ENCODE results near the gene ZDBF2.

The ZDBF2 gene

DNA sequence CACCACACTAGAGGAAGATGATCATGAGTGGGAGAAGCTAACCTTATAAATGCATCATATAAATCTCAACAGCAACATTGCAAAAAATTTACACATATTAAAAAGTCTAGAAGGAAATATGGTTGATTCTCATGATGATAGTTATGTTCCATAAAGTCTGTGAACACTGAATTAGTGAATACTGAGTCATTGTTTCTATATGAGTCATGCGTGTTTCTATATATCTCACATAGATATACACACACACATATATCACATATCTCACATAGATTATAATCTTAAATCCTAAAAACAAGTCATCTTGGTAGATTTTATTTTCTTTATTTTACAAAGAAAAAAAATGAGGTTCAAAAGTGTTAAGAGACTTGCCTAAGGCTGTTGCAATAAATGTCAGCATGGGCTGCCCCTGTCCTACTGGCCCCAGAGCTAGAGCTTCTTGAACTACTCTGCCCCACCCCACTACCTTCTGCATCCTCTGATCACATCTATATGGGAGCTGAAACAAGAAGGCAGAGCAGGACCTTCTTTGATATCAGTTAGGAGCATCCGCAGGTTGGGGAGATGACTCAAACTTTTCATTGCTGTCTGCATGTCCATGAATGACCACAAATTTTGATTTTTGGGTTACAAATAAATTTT is 87.1 kb downstream of the ZDBF2 start:
- no peaks in the 10 kb centered on the region for H3K9me3 ChIP-seq (ENCODE audit: control insufficient read depth, insufficient read depth, low read depth, low read length)
- TF ChIP-seq ELK4 (IDR thresholded peaks at IDR 0.05; ENCODE audit: borderline replicate concordance, low read depth, low read length) (no peak), ZNF23 (tag by site-specific recombination; IDR thresholded peaks at IDR 0.05; ENCODE audit: borderline replicate concordance) (no peak), HOXC10 (CRISPR knock-in tag; IDR thresholded peaks at IDR 0.05) (no peak), ZNF701 (tag by site-specific recombination; IDR thresholded peaks at IDR 0.05) (no peak), ZNF266 (tag by site-specific recombination; IDR thresholded peaks at IDR 0.05; ENCODE audit: low read depth) (no peak), ZNF658 (tag by site-specific recombination; IDR thresholded peaks at IDR 0.05) (no peak), ZNF785 (tag by site-specific recombination; IDR thresholded peaks at IDR 0.05) (no peak), REPIN1 (tag by site-specific recombination; IDR thresholded peaks at IDR 0.05; ENCODE audit: low read depth) (no peak), ZIC2 (tag by site-specific recombination; IDR thresholded peaks at IDR 0.05) (no peak), ZNF335 (tag by site-specific recombination; conservative IDR thresholded peaks at IDR 0.05) (no peak), GLI2 (tag by site-specific recombination; IDR thresholded peaks at IDR 0.05; ENCODE audit: borderline replicate concordance, low read depth) (no peak), IKZF3 (tag by site-specific recombination; IDR thresholded peaks at IDR 0.05) (no peak), ZNF624 (tag by site-specific recombination; IDR thresholded peaks at IDR 0.05) (no peak), ZNF146 (tag by site-specific recombination; IDR thresholded peaks at IDR 0.05) (no peak)
- TF ChIP-seq, protein P1, sequence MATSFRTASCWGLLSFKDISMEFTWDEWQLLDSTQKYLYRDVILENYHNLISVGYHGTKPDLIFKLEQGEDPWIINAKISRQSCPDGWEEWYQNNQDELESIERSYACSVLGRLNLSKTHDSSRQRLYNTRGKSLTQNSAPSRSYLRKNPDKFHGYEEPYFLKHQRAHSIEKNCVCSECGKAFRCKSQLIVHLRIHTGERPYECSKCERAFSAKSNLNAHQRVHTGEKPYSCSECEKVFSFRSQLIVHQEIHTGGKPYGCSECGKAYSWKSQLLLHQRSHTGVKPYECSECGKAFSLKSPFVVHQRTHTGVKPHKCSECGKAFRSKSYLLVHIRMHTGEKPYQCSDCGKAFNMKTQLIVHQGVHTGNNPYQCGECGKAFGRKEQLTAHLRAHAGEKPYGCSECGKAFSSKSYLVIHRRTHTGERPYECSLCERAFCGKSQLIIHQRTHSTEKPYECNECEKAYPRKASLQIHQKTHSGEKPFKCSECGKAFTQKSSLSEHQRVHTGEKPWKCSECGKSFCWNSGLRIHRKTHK (tag by site-specific recombination; IDR thresholded peaks at IDR 0.05) = no peak
- TF ChIP-seq, protein P2, sequence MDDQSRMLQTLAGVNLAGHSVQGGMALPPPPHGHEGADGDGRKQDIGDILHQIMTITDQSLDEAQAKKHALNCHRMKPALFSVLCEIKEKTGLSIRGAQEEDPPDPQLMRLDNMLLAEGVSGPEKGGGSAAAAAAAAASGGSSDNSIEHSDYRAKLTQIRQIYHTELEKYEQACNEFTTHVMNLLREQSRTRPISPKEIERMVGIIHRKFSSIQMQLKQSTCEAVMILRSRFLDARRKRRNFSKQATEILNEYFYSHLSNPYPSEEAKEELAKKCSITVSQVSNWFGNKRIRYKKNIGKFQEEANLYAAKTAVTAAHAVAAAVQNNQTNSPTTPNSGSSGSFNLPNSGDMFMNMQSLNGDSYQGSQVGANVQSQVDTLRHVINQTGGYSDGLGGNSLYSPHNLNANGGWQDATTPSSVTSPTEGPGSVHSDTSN (CRISPR knock-in tag; IDR thresholded peaks at IDR 0.05) = no peak
- TF ChIP-seq, protein P3, sequence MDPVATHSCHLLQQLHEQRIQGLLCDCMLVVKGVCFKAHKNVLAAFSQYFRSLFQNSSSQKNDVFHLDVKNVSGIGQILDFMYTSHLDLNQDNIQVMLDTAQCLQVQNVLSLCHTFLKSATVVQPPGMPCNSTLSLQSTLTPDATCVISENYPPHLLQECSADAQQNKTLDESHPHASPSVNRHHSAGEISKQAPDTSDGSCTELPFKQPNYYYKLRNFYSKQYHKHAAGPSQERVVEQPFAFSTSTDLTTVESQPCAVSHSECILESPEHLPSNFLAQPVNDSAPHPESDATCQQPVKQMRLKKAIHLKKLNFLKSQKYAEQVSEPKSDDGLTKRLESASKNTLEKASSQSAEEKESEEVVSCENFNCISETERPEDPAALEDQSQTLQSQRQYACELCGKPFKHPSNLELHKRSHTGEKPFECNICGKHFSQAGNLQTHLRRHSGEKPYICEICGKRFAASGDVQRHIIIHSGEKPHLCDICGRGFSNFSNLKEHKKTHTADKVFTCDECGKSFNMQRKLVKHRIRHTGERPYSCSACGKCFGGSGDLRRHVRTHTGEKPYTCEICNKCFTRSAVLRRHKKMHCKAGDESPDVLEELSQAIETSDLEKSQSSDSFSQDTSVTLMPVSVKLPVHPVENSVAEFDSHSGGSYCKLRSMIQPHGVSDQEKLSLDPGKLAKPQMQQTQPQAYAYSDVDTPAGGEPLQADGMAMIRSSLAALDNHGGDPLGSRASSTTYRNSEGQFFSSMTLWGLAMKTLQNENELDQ (tag by site-specific recombination; IDR thresholded peaks at IDR 0.05; ENCODE audit: low read depth) = no peak
- ChIA-PET POLR2A (no interaction called here), CTCF (no interaction called here)
- H3K27ac ChIP-seq (ENCODE audit: extremely low read depth, low read depth, low read length) = no peak overlapping the region
- no peaks in the 10 kb centered on the region for H3K36me3 ChIP-seq (ENCODE audit: control insufficient read depth in 2 of 2, insufficient read depth in 1 of 2, low read length in 2 of 2)
- H3K4me3 ChIP-seq (ENCODE audit: low read depth, low read length) = no peak overlapping the region
- H3K4me1 ChIP-seq (ENCODE audit: control insufficient read depth, insufficient read depth, low read length) = no peaks in the 10 kb centered on the region
